ENCODE results near the gene RELN. TPM values are rescaled to one million over a fixed set of nuclear protein-coding genes. Genes with fewer than 3 reads are reported as not detected.

Gene RELN
- total RNA-seq, 1 experiment from 2014 or later: 4.3 TPM

DNA sequence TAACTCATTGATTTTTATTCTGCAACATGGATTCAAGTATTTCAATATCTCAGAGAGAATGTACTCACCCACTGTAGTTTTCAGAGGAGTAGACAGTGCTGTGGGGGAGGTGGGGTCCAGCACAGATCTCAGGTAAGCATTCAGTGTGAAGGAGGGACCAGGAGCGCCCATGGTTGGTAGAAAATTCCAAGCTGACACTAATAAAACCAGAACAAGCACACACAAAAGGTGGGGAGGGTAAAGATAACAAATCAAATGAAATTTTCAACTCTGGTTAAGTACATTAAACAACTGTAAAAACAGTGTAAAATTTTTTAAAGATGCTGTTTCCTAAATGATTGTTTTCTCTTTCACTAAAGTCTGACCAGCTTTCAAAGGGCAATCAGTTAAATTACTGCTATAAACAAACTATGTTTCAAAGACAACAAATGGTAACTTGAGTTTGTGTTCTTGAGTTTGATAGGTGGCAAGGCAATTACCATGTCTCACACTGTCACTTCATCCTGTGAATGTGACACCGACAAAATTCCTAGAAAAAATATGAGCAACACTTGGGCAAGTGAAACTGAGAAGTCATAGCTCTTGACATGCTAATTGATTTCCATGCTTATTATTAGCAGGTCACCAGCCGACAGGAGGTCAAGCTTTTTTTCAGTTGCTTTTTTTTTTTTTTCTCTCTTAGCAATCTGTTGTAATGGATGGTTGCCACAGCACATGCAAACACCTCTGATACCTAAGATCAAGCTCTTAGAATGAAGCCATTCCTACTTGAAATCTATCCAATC is 337.7 kb downstream of the RELN start:
- no TSS peak for BruUV-seq (replicated peaks)
- Mint-ChIP-seq H3K4me3 (ENCODE audit: unreplicated experiment) (no peak overlapping the region), H3K27ac (ENCODE audit: unreplicated experiment) (no peak overlapping the region), H3K4me1 (ENCODE audit: low read depth, unreplicated experiment) (no peaks in the 10 kb centered on the region), H3K36me3 (ENCODE audit: insufficient read depth, unreplicated experiment) (no peaks in the 10 kb centered on the region), H3K27me3 (ENCODE audit: insufficient read depth, unreplicated experiment) (no peaks in the 10 kb centered on the region), H3K9me3 (ENCODE audit: unreplicated experiment) (peaks cover 27% of the 10 kb centered on the region)
- Histone ChIP-seq H3K36me3 (ENCODE audit: control insufficient read depth, insufficient read depth, low read length) (no peaks in the 10 kb centered on the region), H3K9me3 (peaks cover 3% of the 10 kb centered on the region; the same call in 1 of the 2 replicates), H3K4me3 (ENCODE audit: low read depth, low read length) (no peak overlapping the region), H3K4me1 (no peaks in the 10 kb centered on the region), H3K27me3 (replicated peaks; ENCODE audit: control insufficient read depth, insufficient read depth, low read length) (no peaks in the 10 kb centered on the region)
- TF ChIP-seq, protein P1, sequence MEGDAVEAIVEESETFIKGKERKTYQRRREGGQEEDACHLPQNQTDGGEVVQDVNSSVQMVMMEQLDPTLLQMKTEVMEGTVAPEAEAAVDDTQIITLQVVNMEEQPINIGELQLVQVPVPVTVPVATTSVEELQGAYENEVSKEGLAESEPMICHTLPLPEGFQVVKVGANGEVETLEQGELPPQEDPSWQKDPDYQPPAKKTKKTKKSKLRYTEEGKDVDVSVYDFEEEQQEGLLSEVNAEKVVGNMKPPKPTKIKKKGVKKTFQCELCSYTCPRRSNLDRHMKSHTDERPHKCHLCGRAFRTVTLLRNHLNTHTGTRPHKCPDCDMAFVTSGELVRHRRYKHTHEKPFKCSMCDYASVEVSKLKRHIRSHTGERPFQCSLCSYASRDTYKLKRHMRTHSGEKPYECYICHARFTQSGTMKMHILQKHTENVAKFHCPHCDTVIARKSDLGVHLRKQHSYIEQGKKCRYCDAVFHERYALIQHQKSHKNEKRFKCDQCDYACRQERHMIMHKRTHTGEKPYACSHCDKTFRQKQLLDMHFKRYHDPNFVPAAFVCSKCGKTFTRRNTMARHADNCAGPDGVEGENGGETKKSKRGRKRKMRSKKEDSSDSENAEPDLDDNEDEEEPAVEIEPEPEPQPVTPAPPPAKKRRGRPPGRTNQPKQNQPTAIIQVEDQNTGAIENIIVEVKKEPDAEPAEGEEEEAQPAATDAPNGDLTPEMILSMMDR (IDR thresholded peaks at IDR 0.05; ENCODE audit: insufficient read depth in 1 of 2, low read depth in 1 of 2, low read length in 1 of 2, severe bottlenecking in 1 of 2, unreplicated experiment in 1 of 2): no peak
- ChIA-PET POLR2A (no interaction called here), CTCF (no interaction called here)
- no peak for DNase-seq
- intact Hi-C loops (cut with micrococcal nuclease; ENCODE audit: unreplicated experiment): no loop called here

DNA sequence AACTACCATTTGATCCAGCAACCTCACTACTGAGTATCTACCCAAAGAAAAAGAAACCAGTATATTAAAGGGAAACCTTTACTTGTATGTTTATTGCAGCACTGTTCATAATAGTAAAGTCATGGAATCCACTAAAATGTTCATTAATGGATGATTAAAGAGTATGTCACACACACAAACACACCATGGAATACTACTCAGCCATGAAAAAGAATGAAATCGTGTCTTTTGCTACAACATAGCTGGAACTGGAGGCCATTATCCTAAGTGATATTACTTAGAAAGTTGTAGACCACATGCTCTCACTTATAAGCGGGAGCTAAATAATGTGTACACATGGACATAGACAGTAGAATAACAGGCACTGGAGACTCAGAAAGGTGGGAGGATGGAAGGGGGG is 340.4 kb downstream of the RELN start:
- Histone ChIP-seq H3K9me3 (peaks cover 6% of the 10 kb centered on the region; the same call in 1 of the 2 replicates), H3K36me3 (ENCODE audit: control insufficient read depth, insufficient read depth, low read length) (no peaks in the 10 kb centered on the region), H3K4me3 (ENCODE audit: low read depth, low read length) (no peak overlapping the region), H3K27me3 (replicated peaks; ENCODE audit: control insufficient read depth, insufficient read depth, low read length) (no peaks in the 10 kb centered on the region), H3K4me1 (no peaks in the 10 kb centered on the region)
- no TSS peak for BruUV-seq (replicated peaks)
- POLR2A ChIA-PET: no interaction called here
- H3K36me3 Mint-ChIP-seq (ENCODE audit: insufficient read depth, unreplicated experiment): no peaks in the 10 kb centered on the region
- CTCF ChIA-PET: no interaction called here
- no peak for DNase-seq
- no peaks in the 10 kb centered on the region for H3K27me3 Mint-ChIP-seq (ENCODE audit: insufficient read depth, unreplicated experiment)
- H3K27ac Mint-ChIP-seq (ENCODE audit: unreplicated experiment): no peak overlapping the region
- intact Hi-C loops (cut with micrococcal nuclease; ENCODE audit: unreplicated experiment): no loop called here
- no peak overlapping the region for H3K4me3 Mint-ChIP-seq (ENCODE audit: unreplicated experiment)
- H3K9me3 Mint-ChIP-seq (ENCODE audit: unreplicated experiment): peaks cover 42% of the 10 kb centered on the region
- H3K4me1 Mint-ChIP-seq (ENCODE audit: low read depth, unreplicated experiment): no peaks in the 10 kb centered on the region
- TF ChIP-seq, protein P1 (IDR thresholded peaks at IDR 0.05; ENCODE audit: insufficient read depth in 1 of 2, low read depth in 1 of 2, low read length in 1 of 2, severe bottlenecking in 1 of 2, unreplicated experiment in 1 of 2): no peak

DNA sequence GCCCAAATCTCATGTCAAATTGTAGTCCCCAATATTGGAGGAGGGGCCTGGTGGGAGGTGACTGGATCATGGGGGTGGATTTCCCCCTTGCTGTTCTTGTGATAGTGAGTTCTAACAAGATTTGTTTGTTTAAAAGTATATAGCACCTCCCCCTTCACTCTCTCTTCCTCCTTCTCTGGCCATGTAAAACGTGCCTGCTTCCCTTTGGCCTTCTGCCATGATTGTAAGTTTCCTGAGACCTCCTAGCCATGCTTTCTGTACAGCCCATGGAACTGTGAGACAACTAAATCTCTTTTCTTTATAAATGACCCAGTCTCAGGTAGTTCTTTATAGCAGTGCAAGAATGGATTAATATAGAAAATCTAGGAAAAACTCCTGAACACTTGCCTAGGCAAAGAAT is 341.3 kb downstream of the RELN start:
- Mint-ChIP-seq H3K4me3 (ENCODE audit: unreplicated experiment) (no peak overlapping the region), H3K9me3 (ENCODE audit: unreplicated experiment) (peaks cover 51% of the 10 kb centered on the region), H3K27me3 (ENCODE audit: insufficient read depth, unreplicated experiment) (no peaks in the 10 kb centered on the region), H3K27ac (ENCODE audit: unreplicated experiment) (no peak overlapping the region), H3K4me1 (ENCODE audit: low read depth, unreplicated experiment) (no peaks in the 10 kb centered on the region), H3K36me3 (ENCODE audit: insufficient read depth, unreplicated experiment) (no peaks in the 10 kb centered on the region)
- Histone ChIP-seq H3K4me1 (no peaks in the 10 kb centered on the region), H3K27me3 (replicated peaks; ENCODE audit: control insufficient read depth, insufficient read depth, low read length) (no peaks in the 10 kb centered on the region), H3K4me3 (ENCODE audit: low read depth, low read length) (no peak overlapping the region), H3K36me3 (ENCODE audit: control insufficient read depth, insufficient read depth, low read length) (no peaks in the 10 kb centered on the region), H3K9me3 (peaks cover 6% of the 10 kb centered on the region; the same call in 1 of the 2 replicates)
- TF ChIP-seq, protein P1 (IDR thresholded peaks at IDR 0.05; ENCODE audit: insufficient read depth in 1 of 2, low read depth in 1 of 2, low read length in 1 of 2, severe bottlenecking in 1 of 2, unreplicated experiment in 1 of 2): no peak
- DNase-seq: no peak
- CTCF ChIA-PET: no interaction called here
- no TSS peak for BruUV-seq (replicated peaks)
- POLR2A ChIA-PET: no interaction called here
- intact Hi-C loops (cut with micrococcal nuclease; ENCODE audit: unreplicated experiment): no loop called here
